Fibroblast of pulmonary artery (primary cell): ENCODE data around the gene SPSB2.

Experiments used
- DNase-seq: peaks from one replicate; pipeline ENCODE4 v3.0.0-alpha.2; 2010; ENCODE audit warnings: low read depth
- H3K4me3 ChIP-seq: replicated peaks from 2 replicates; pipeline ENCODE4 v1.5.1; 2011; ENCODE audit warnings: low read depth, mild to moderate bottlenecking, control low read depth, low read length, moderate library complexity
- CTCF ChIP-seq: IDR thresholded peaks from 2 replicates; pipeline ENCODE4 v1.5.1; 2011; ENCODE audit warnings: mild to moderate bottlenecking, control low read depth, low read length, inconsistent platforms; ENCODE audit errors: missing control alignments

SPSB2 gene

DNA sequence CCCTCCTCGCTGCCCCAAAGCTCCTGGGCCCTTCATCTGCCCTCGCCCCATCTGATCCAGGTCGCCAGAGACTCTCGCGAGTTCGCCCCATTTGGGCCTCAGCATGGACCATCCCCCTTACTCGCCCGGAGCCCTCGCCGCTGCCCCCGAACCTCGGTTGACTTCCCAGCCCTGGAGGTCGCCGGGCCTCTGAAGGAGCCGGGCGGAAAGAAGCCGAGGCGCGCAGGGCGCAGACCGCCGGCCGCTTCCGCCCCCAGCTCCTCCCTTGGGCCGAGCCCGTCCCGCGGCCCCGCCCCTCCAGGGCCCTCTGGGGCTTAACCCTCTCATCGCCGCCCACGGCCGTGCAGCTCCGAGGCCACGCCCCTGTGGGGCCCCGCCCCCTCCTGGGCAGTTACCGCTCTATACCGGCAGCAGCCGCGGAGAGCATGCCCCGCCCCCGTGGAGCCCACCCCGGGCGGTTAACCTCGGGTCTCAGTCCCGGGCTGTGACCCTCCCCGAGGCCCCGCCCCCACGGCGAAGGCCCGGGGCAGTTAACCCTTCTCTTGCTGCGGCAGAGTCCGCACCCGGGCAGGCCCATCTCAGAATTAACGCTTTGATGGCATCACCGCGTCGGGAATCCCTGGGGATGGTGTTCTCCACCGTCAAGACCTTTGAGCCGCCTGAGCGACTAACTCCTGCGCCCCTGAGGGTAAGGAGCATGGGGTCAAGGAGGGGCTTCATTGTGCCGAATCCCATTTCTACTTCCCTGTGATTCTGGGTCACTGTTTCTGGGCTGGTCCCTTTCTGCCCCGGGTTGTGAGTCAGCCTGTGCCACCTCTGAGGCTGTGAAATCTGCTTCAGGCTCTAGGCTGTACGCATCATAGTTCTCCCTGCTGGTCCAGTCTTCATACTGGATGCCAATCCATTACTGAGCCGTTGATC is at the start of gene SPSB2:
Gene SPSB2 (minus strand): TSS at position 210 of the 921 bp plus-strand sequence. CDS start 402 bp downstream, outside the sequence.
- TF ChIP-seq CTCF = no peak
- peak; percentile 96 for DNase-seq
- H3K4me3 ChIP-seq = peak within 1 kb of the TSS; percentile 83

DNA sequence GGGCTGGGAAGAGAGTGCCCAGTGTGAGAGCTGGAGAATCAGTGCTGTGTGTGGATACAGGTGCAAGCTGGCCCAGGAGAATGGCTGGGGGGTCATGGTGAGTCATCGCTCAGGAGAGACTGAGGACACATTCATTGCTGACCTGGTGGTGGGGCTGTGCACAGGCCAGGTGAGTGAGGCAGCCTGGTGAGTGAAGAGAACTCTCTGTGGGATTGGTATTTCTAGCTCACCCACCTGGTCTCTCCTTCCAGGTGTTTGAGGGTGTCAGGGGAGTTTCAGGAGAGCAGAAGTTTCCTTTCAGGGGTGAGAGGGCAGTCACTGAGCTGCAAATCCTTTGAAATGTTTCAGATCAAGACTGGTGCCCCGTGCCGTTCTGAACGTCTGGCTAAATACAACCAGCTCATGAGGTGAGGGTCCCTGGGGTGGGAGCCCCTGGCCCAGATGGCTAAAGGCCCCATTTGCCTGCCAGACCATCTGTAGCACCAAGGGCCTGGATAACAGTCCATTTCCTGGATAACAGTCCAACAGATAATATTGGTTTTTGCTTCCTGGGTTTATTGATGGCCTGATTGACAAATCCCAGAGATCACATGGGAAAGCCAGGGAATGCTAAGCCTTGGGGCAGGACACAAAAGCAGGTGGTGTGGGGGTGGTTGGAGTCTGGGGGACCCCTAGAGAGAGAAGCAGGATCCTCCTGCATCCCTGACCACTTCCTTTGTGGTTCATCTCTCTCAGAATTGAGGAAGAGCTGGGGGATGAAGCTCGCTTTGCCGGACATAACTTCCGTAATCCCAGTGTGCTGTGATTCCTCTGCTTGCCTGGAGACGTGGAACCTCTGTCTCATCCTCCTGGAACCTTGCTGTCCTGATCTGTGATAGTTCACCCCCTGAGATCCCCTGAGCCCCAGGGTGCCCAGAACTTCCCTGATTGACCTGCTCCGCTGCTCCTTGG is 49.2 kb upstream of the SPSB2 start:
- TF ChIP-seq CTCF = no peak
- no peak for DNase-seq
- H3K4me3 ChIP-seq = no peak overlapping the region

GRCh38 chr12:6921539-6921938 is 48.4 kb upstream of the SPSB2 start:
- TF ChIP-seq CTCF = no peak
- no peak for DNase-seq
- H3K4me3 ChIP-seq = no peak overlapping the region

DNA sequence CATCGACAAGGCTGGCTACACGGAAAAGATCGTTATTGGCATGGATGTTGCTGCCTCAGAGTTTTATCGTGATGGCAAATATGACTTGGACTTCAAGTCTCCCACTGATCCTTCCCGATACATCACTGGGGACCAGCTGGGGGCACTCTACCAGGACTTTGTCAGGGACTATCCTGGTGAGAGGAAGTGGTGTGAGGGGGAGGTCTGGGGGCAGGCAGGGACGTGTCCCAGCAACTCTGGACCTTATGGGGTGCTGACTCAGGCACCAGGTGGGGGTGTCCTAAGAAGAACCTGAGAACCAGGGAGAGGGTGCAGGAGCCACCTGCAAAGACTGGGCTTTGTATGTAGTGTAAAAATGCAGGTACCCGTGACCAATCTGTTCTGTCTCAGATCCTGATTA is 46.5 kb upstream of the SPSB2 start:
- no peak for TF ChIP-seq CTCF
- no peak overlapping the region for H3K4me3 ChIP-seq
- DNase-seq = no peak

GRCh38 chr12:6917491-6918231 is 44.6 kb upstream of the SPSB2 start:
- peak; percentile 42 for DNase-seq
- no peak for TF ChIP-seq CTCF
- no peak overlapping the region for H3K4me3 ChIP-seq

- no peak overlapping the region for H3K4me3 ChIP-seq
- DNase-seq = no peak
- no peak for TF ChIP-seq CTCF
Measured at GRCh38 chr12:6916426-6917200, 43.5 kb upstream of the SPSB2 start.
